Osteoblast (primary cell): Measurements from ENCODE around the gene RAB32. TPM values are rescaled to one million over a fixed set of nuclear protein-coding genes. Genes with fewer than 3 reads are reported as not detected.
"Not testable (repeated sequence)": the region's sequence is repeated elsewhere in the genome, so short reads cannot be mapped to it uniquely, and the experiment has no call there.

Source experiments
- DNase-seq: peaks from one replicate; pipeline ENCODE4 v3.0.0; 2011; ENCODE audit warnings: low spot score, mixed read lengths; ENCODE audit not compliant: insufficient read length; ENCODE audit errors: missing footprints
- H2AFZ ChIP-seq: 2 replicates; pipeline ENCODE4 v1.6.0; 2011; ENCODE audit warnings: mild to moderate bottlenecking, low read length
- H3K27ac ChIP-seq: 2 replicates; pipeline ENCODE4 v1.5.1; 2011; ENCODE audit warnings: mild to moderate bottlenecking, low read depth, low read length, moderate library complexity
- H3K27me3 ChIP-seq: 2 replicates; pipeline ENCODE4 v1.6.0; 2012; ENCODE audit warnings: mild to moderate bottlenecking, control low read depth, inconsistent platforms, low read length, moderate library complexity; ENCODE audit not compliant: insufficient read depth
- H3K36me3 ChIP-seq: 2 replicates; pipeline ENCODE4 v1.5.1; 2011; ENCODE audit warnings: mild to moderate bottlenecking, low read length, control low read depth, moderate library complexity; ENCODE audit not compliant: insufficient read depth
- H3K4me1 ChIP-seq: 2 replicates; pipeline ENCODE4 v1.5.1; 2011; ENCODE audit warnings: mild to moderate bottlenecking, low read length, control low read depth, moderate library complexity; ENCODE audit not compliant: insufficient read depth
- H3K4me2 ChIP-seq: 2 replicates; pipeline ENCODE4 v1.6.0; 2011; ENCODE audit warnings: mild to moderate bottlenecking, low read length; ENCODE audit not compliant: insufficient read depth
- H3K4me3 ChIP-seq: fragments of 200-600 bp; sonication (generic); 3 replicates; pipeline ENCODE4 v1.5.1; 2012; ENCODE audit warnings: mild to moderate bottlenecking, low read length, inconsistent platforms; ENCODE audit not compliant: insufficient read depth
- H3K79me2 ChIP-seq: 2 replicates; pipeline ENCODE4 v1.6.0; 2012; ENCODE audit warnings: mild to moderate bottlenecking, low read length, control low read depth, inconsistent platforms; ENCODE audit not compliant: insufficient read depth
- H3K9me3 ChIP-seq: 2 replicates; pipeline ENCODE4 v1.5.1; 2011; ENCODE audit warnings: low read depth, low read length, control low read depth
- H4K20me1 ChIP-seq: 2 replicates; pipeline ENCODE4 v1.6.0; 2012; ENCODE audit warnings: mild to moderate bottlenecking, low read length, control low read depth; ENCODE audit not compliant: insufficient read depth
- total RNA-seq: library from RNA; depleted of rRNA; stranded (reverse); fragments of >200 nt; gene quantifications from 2 replicates; pipeline ENCODE4 v1.2.3, GENCODE V29; 2012
- TF ChIP-seq, protein P1 (sequence below): IDR thresholded peaks from 2 replicates; pipeline ENCODE4 v1.5.1; 2011; ENCODE audit warnings: mild to moderate bottlenecking, low read depth, low read length, moderate library complexity; ENCODE audit errors: extremely low read depth

The RAB32 gene
- total RNA-seq, 1 donor, result 115 TPM

DNA sequence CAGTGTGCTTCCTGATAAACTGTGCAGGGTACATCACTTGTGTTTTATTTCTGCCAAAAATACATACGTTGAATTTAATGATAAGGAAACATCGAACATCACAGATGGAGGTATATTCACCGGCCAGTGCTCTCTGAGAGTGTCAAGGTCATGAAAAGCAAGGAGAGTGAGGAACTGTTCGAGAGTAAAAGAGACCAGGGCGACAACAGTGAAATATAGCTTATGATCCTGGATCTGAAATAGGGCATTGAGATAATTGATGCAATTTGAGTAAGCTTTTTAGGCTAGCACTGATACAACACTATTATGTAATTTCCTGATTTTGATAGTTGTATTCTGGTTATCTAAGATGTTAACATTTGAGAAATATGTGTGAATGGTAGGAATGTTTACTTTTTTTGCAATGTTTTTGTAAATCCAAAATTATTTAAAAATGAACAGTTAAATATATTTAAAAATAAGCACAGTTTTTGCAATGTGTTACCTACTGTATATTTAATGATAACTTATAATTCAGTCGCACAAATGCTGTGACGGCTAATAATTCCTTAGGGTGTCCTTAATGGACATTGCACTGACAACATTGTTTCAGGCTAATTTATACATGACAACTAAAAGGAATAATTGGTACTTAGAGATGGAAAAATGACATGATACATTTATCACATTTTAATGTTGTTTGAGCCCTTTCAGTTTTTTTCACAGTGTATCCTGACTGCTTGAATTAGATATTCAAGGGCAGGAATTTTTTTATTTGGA, 9.9 kb downstream of the RAB32 start:
- peaks cover 44% of the 10 kb centered on the region for H3K36me3 ChIP-seq
- H3K79me2 ChIP-seq, result peaks cover 66% of the 10 kb centered on the region
- no peak overlapping the region for H3K27ac ChIP-seq
- no peak overlapping the region for H2AFZ ChIP-seq
- H3K27me3 ChIP-seq, result no peaks in the 10 kb centered on the region
- H3K4me2 ChIP-seq, result no peak overlapping the region
- TF ChIP-seq, protein P1, sequence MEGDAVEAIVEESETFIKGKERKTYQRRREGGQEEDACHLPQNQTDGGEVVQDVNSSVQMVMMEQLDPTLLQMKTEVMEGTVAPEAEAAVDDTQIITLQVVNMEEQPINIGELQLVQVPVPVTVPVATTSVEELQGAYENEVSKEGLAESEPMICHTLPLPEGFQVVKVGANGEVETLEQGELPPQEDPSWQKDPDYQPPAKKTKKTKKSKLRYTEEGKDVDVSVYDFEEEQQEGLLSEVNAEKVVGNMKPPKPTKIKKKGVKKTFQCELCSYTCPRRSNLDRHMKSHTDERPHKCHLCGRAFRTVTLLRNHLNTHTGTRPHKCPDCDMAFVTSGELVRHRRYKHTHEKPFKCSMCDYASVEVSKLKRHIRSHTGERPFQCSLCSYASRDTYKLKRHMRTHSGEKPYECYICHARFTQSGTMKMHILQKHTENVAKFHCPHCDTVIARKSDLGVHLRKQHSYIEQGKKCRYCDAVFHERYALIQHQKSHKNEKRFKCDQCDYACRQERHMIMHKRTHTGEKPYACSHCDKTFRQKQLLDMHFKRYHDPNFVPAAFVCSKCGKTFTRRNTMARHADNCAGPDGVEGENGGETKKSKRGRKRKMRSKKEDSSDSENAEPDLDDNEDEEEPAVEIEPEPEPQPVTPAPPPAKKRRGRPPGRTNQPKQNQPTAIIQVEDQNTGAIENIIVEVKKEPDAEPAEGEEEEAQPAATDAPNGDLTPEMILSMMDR, result no peak
- no peak for DNase-seq
- H3K4me1 ChIP-seq, result no peaks in the 10 kb centered on the region
- H4K20me1 ChIP-seq, result peaks cover 7% of the 10 kb centered on the region
- no peak overlapping the region for H3K4me3 ChIP-seq
- H3K9me3 ChIP-seq, result no peaks in the 10 kb centered on the region

DNA sequence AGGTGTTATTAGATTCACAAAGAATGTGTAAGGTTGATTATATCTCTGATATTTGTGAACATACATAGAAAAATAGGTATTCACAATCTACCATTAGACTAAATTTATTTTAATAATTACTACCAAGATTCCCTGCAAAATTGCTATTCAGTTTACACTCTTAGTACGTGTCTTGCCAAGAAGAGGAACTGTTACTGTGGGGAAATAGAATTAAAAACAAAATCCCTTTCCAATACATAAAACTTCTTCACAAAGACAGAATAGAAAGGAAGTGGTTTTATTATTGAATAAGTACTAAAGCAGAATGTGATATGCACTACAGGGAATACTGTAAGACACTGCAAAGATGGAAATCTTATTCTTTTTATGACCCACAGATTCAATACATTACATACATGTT, 17.0 kb downstream of the RAB32 start:
- TF ChIP-seq, protein P1, result no peak
- Histone ChIP-seq H3K9me3 (no peaks in the 10 kb centered on the region), H3K4me3 (no peak overlapping the region), H3K27me3 (no peaks in the 10 kb centered on the region), H4K20me1 (no peaks in the 10 kb centered on the region), H3K36me3 (peaks cover under 1% of the 10 kb centered on the region), H3K4me1 (no peaks in the 10 kb centered on the region), H3K27ac (no peak overlapping the region), H2AFZ (no peak overlapping the region), H3K79me2 (no peaks in the 10 kb centered on the region), H3K4me2 (no peak overlapping the region)
- no peak for DNase-seq

DNA sequence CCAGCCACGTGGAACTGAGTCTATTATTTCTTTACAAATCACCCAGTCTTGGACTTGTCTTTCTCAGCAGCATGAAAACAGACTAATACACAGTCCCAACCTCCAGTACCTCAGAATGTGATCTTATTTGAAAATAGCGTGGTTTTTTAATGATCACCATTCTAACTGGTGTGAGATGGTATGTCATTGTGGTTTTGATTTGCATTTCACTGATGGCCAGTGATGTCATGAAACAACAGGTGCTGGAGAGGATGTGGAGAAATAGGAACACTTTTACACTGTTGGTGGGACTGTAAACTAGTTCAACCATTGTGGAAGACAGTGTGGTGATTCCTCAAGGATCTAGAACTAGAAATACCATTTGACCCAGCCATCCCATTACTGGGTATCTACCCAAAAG, 23.0 kb downstream of the RAB32 start:
- not testable (repeated sequence) for H3K4me1 ChIP-seq, H3K4me2 ChIP-seq, H4K20me1 ChIP-seq, DNase-seq, H3K4me3 ChIP-seq, H2AFZ ChIP-seq, H3K27ac ChIP-seq, H3K9me3 ChIP-seq, H3K79me2 ChIP-seq, H3K36me3 ChIP-seq, H3K27me3 ChIP-seq

DNA sequence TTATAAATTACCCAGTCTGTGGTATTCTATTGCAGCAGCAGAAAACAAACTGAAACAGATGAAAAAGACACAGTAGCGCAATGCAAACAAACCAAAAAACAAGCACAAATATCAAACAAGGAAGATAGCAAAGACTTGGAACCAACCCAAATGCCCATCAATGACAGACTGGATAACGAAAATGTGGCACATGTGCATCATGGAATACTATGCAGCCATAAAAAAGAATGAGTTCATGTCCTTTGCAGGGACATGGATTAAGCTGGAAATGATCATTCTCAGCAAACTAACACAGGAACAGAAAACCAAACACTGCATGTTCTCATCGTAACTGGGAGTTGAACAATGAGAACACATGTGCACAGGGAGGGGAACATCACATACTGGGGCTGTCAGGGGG, 25.0 kb downstream of the RAB32 start:
- not testable (repeated sequence) for H3K4me3 ChIP-seq, H3K27me3 ChIP-seq, DNase-seq, H3K4me2 ChIP-seq, H3K4me1 ChIP-seq, H2AFZ ChIP-seq, H4K20me1 ChIP-seq, H3K9me3 ChIP-seq, H3K79me2 ChIP-seq, H3K27ac ChIP-seq, H3K36me3 ChIP-seq

DNA sequence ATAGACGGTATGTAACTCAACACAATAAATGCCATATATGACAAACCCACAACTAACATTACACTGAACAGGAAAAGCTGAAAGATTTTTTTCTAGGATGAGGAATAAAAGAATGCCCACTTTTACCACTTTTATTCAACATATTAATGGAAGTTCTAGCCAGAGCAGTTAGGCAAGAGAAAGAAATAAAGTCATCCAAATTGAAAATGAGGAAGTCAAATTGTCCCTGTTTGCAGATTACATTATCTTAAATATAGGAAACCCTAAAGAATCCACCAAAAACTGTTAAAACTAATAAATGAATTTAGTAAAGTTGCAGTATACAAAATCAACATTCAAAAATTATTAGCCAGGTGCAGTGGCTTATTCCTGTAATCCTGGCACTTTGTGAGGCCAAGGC, 30.6 kb downstream of the RAB32 start:
- DNase-seq, result no peak
- TF ChIP-seq, protein P1, result no peak
- Histone ChIP-seq H4K20me1 (no peaks in the 10 kb centered on the region), H2AFZ (no peak overlapping the region), H3K9me3 (no peaks in the 10 kb centered on the region), H3K36me3 (no peaks in the 10 kb centered on the region), H3K79me2 (no peaks in the 10 kb centered on the region), H3K27me3 (no peaks in the 10 kb centered on the region), H3K4me1 (no peaks in the 10 kb centered on the region), H3K4me2 (no peak overlapping the region), H3K27ac (no peak overlapping the region), H3K4me3 (no peak overlapping the region)
